WTC11 (cell line): ENCODE results near the gene AVP.
"Not testable (repeated sequence)": the region's sequence is repeated elsewhere in the genome, so short reads cannot be mapped to it uniquely, and the experiment has no call there.

Experiments used
- ATF6 ChIP-seq: sonication (generic); formaldehyde crosslinking; IDR thresholded peaks from 2 replicates; pipeline ENCODE4 v1.8.1; 2023; ENCODE audit warnings: mild to moderate bottlenecking, missing genetic modification reagents
- CTCF ChIP-seq: fragments of 200-600 bp; IDR thresholded peaks from 2 replicates; pipeline ENCODE4 v1.8.0; 2022; ENCODE audit warnings: antibody characterized with exemption
- GABPB1 ChIP-seq: sonication (generic); formaldehyde crosslinking; IDR thresholded peaks from 2 replicates; pipeline ENCODE4 v1.8.1; 2023; ENCODE audit warnings: mild to moderate bottlenecking, missing genetic modification reagents
- JUN ChIP-seq: sonication (generic); formaldehyde crosslinking; IDR thresholded peaks from 2 replicates; pipeline ENCODE4 v1.8.0; 2023; ENCODE audit warnings: mild to moderate bottlenecking, missing genetic modification reagents
- TEAD4 ChIP-seq: sonication (generic); formaldehyde crosslinking; IDR thresholded peaks from 2 replicates; pipeline ENCODE4 v1.8.0; 2022; ENCODE audit warnings: mild to moderate bottlenecking, missing genetic modification reagents
- ZBTB21 ChIP-seq: sonication (generic); formaldehyde crosslinking; IDR thresholded peaks from 2 replicates; pipeline ENCODE4 v1.8.1; 2023; ENCODE audit warnings: mild to moderate bottlenecking, missing genetic modification reagents, borderline replicate concordance

- not testable (repeated sequence) for TF ChIP-seq CTCF; JUN (CRISPR knock-in tag); TEAD4 (CRISPR knock-in tag); GABPB1 (CRISPR knock-in tag); ATF6 (CRISPR knock-in tag); ZBTB21 (CRISPR knock-in tag)
Measured at GRCh38 chr20:3124773-3125560, 40.4 kb upstream of the AVP start.
